NOMO-1 (cell line): ENCODE results near the gene WDFY3.

ENCODE experiments used
- DNase-seq, 2 experiments: peaks; one replicate each; lab custom pipeline; 2025; ENCODE audit not compliant: unreplicated experiment in 2 of 2; lab: John Stamatoyannopoulos, UW

Gene WDFY3

GRCh38 chr4:84644087-84644486 lies 322.4 kb downstream of the WDFY3 start:
- no peak for DNase-seq

- no peak for DNase-seq
Observed at GRCh38 chr4:84639145-84639544, 327.3 kb downstream of the WDFY3 start.

GRCh38 chr4:84638092-84638491 lies 328.4 kb downstream of the WDFY3 start:
- DNase-seq: no peak

GRCh38 chr4:84634961-84635360 lies 331.5 kb downstream of the WDFY3 start:
- DNase-seq: no peak

GRCh38 chr4:84632092-84632491 lies 334.4 kb downstream of the WDFY3 start:
- no peak for DNase-seq

GRCh38 chr4:84631573-84631972 lies 334.9 kb downstream of the WDFY3 start:
- DNase-seq: no peak

GRCh38 chr4:84626673-84627072 lies 339.8 kb downstream of the WDFY3 start:
- DNase-seq: no peak

- DNase-seq: no peak
Observed at GRCh38 chr4:84623661-84624060, 342.8 kb downstream of the WDFY3 start.

- no peak for DNase-seq
Observed at GRCh38 chr4:84622959-84623358, 343.5 kb downstream of the WDFY3 start.
